Epithelial cell of prostate (primary cell): Measurements from ENCODE around the gene FBXW4.

Experiments
- DNase-seq: peaks from one replicate; pipeline ENCODE4 v3.0.0-alpha.2; 2011; ENCODE audit warnings: low read depth, low spot score
- H3K27ac ChIP-seq: fragments of 450-650 bp; 2 replicates; pipeline ENCODE4 v1.5.1; 2017; ENCODE audit warnings: mild to moderate bottlenecking

The FBXW4 gene

GRCh38 chr10:101570428-101571270 lies 124.3 kb downstream of the FBXW4 start:
- no peak for DNase-seq
- H3K27ac ChIP-seq: no peak overlapping the region

GRCh38 chr10:101569622-101570427 lies 125.1 kb downstream of the FBXW4 start:
- no peak for DNase-seq
- H3K27ac ChIP-seq: no peak overlapping the region

- no peak for DNase-seq
- H3K27ac ChIP-seq: no peak overlapping the region
Measured at GRCh38 chr10:101569323-101569621, 125.7 kb downstream of the FBXW4 start.

GRCh38 chr10:101568054-101568745 lies 126.8 kb downstream of the FBXW4 start:
- H3K27ac ChIP-seq: no peak overlapping the region
- DNase-seq: no peak

- no peak for DNase-seq
- no peak overlapping the region for H3K27ac ChIP-seq
Measured at GRCh38 chr10:101567165-101568006, 127.6 kb downstream of the FBXW4 start.

GRCh38 chr10:101566333-101567164 lies 128.4 kb downstream of the FBXW4 start:
- H3K27ac ChIP-seq: no peak overlapping the region
- no peak for DNase-seq

GRCh38 chr10:101565936-101566332 lies 129.0 kb downstream of the FBXW4 start:
- H3K27ac ChIP-seq: no peak overlapping the region
- DNase-seq: no peak

GRCh38 chr10:101565370-101565900 lies 129.5 kb downstream of the FBXW4 start:
- no peak for DNase-seq
- H3K27ac ChIP-seq: no peak overlapping the region

- H3K27ac ChIP-seq: no peak overlapping the region
- no peak for DNase-seq
Measured at GRCh38 chr10:101564490-101564991, 130.4 kb downstream of the FBXW4 start.

GRCh38 chr10:101563497-101564040 lies 131.4 kb downstream of the FBXW4 start:
- no peak overlapping the region for H3K27ac ChIP-seq
- no peak for DNase-seq

GRCh38 chr10:101563007-101563406 lies 132.0 kb downstream of the FBXW4 start:
- no peak for DNase-seq

GRCh38 chr10:101562231-101562630 lies 132.7 kb downstream of the FBXW4 start:
- H3K27ac ChIP-seq: no peak overlapping the region
- no peak for DNase-seq

More at GRCh38 chr10:101563007-101563406, 132.0 kb downstream of the FBXW4 start:
- H3K27ac ChIP-seq: no peak overlapping the region

GRCh38 chr10:101561068-101561915 lies 133.7 kb downstream of the FBXW4 start:
- no peak overlapping the region for H3K27ac ChIP-seq
- DNase-seq: no peak
